KMS-11 (cell line): Measurements from ENCODE around the gene TSR3.

ENCODE experiments used
- H2AFZ ChIP-seq: fragments of 200-600 bp; sonication (generic); 2 replicates; pipeline ENCODE4 v1.6.1; 2016; ENCODE audit warnings: antibody characterized with exemption, mixed run types, low read depth
- H3K27ac ChIP-seq: fragments of 200-600 bp; sonication (generic); 2 replicates; pipeline ENCODE4 v1.6.1; 2016; ENCODE audit warnings: mild to moderate bottlenecking, mixed run types
- H3K27me3 ChIP-seq: fragments of 200-600 bp; sonication (generic); 2 replicates; pipeline ENCODE4 v1.6.1; 2017; ENCODE audit warnings: mild to moderate bottlenecking, low read depth, mixed run types, moderate library complexity; ENCODE audit not compliant: insufficient read depth
- H3K36me3 ChIP-seq: fragments of 200-600 bp; sonication (generic); 2 replicates; pipeline ENCODE4 v1.6.1; 2017; ENCODE audit warnings: mild to moderate bottlenecking, mixed run types; ENCODE audit not compliant: insufficient read depth
- H3K4me1 ChIP-seq: fragments of 200-600 bp; sonication (generic); 2 replicates; pipeline ENCODE4 v1.6.1; 2016; ENCODE audit warnings: mild to moderate bottlenecking, low read depth, mixed run types; ENCODE audit not compliant: poor library complexity, severe bottlenecking
- H3K4me2 ChIP-seq: fragments of 200-600 bp; sonication (generic); 2 replicates; pipeline ENCODE4 v1.7.0; 2016; ENCODE audit warnings: mild to moderate bottlenecking, mixed run types
- H3K4me3 ChIP-seq: fragments of 200-600 bp; sonication (generic); IDR thresholded peaks from 2 replicates; pipeline ENCODE4 v1.6.1; 2017; ENCODE audit warnings: low read depth, low read length, mixed read lengths; ENCODE audit not compliant: insufficient read depth
- H3K79me2 ChIP-seq: fragments of 200-600 bp; sonication (generic); 2 replicates; pipeline ENCODE4 v1.6.1; 2016; ENCODE audit warnings: low read depth, mixed run types; ENCODE audit not compliant: insufficient read depth
- H3K9ac ChIP-seq: fragments of 200-600 bp; sonication (generic); 2 replicates; pipeline ENCODE4 v1.6.1; 2016; ENCODE audit warnings: mild to moderate bottlenecking, mixed run types
- H4K20me1 ChIP-seq: fragments of 200-600 bp; sonication (generic); 2 replicates; pipeline ENCODE4 v1.6.1; 2016; ENCODE audit warnings: mild to moderate bottlenecking, mixed run types; ENCODE audit not compliant: insufficient read depth
- CTCF ChIP-seq: fragments of 200-600 bp; sonication (generic); conservative IDR thresholded peaks from 2 replicates; pipeline ENCODE4 v1.6.1; 2017; ENCODE audit warnings: low read depth, mild to moderate bottlenecking, antibody characterized with exemption, low read length, moderate library complexity, mixed read lengths

Gene TSR3

GRCh38 chr16:1340730-1341494 lies 10.8 kb downstream of the TSR3 start:
- Histone ChIP-seq H2AFZ (no peak overlapping the region), H3K9ac (no peak overlapping the region), H3K4me2 (no peak overlapping the region), H3K79me2 (no peaks in the 10 kb centered on the region), H3K4me3 (no peak overlapping the region), H4K20me1 (no peaks in the 10 kb centered on the region), H3K4me1 (peaks cover 27% of the 10 kb centered on the region), H3K27me3 (peaks cover 59% of the 10 kb centered on the region), H3K36me3 (no peaks in the 10 kb centered on the region), H3K27ac (no peak overlapping the region)
- TF ChIP-seq CTCF, result no peak

GRCh38 chr16:1338855-1339675 lies 12.6 kb downstream of the TSR3 start:
- no peak overlapping the region for H2AFZ ChIP-seq
- peaks cover 72% of the 10 kb centered on the region for H3K27me3 ChIP-seq
- H3K4me2 ChIP-seq, result no peak overlapping the region
- no peaks in the 10 kb centered on the region for H3K79me2 ChIP-seq
- H3K4me1 ChIP-seq, result peaks cover 27% of the 10 kb centered on the region
- H4K20me1 ChIP-seq, result no peaks in the 10 kb centered on the region
- H3K36me3 ChIP-seq, result no peaks in the 10 kb centered on the region
- H3K9ac ChIP-seq, result no peak overlapping the region
- H3K4me3 ChIP-seq, result no peak overlapping the region
- no peak overlapping the region for H3K27ac ChIP-seq
- no peak for TF ChIP-seq CTCF

GRCh38 chr16:1338119-1338730 lies 13.5 kb downstream of the TSR3 start:
- no peak overlapping the region for H3K9ac ChIP-seq
- peaks cover 20% of the 10 kb centered on the region for H3K4me1 ChIP-seq
- H4K20me1 ChIP-seq, result no peaks in the 10 kb centered on the region
- H2AFZ ChIP-seq, result no peak overlapping the region
- H3K4me3 ChIP-seq, result no peak overlapping the region
- H3K36me3 ChIP-seq, result no peaks in the 10 kb centered on the region
- H3K27me3 ChIP-seq, result peaks cover 77% of the 10 kb centered on the region
- no peaks in the 10 kb centered on the region for H3K79me2 ChIP-seq
- no peak overlapping the region for H3K4me2 ChIP-seq
- H3K27ac ChIP-seq, result no peak overlapping the region
- peak; percentile 65 for TF ChIP-seq CTCF

GRCh38 chr16:1337486-1337885 lies 14.2 kb downstream of the TSR3 start:
- no peak overlapping the region for H3K27ac ChIP-seq
- no peak overlapping the region for H3K9ac ChIP-seq
- H3K79me2 ChIP-seq, result no peaks in the 10 kb centered on the region
- H3K4me2 ChIP-seq, result no peak overlapping the region
- peaks cover 26% of the 10 kb centered on the region for H3K4me1 ChIP-seq
- no peak overlapping the region for H2AFZ ChIP-seq
- peaks cover 82% of the 10 kb centered on the region for H3K27me3 ChIP-seq
- no peaks in the 10 kb centered on the region for H4K20me1 ChIP-seq
- no peak for TF ChIP-seq CTCF
- no peaks in the 10 kb centered on the region for H3K36me3 ChIP-seq
- no peak overlapping the region for H3K4me3 ChIP-seq
